Measurements from ENCODE around the gene TTL. TPM values are rescaled to one million over a fixed set of nuclear protein-coding genes. Genes with fewer than 3 reads are reported as not detected.

Gene TTL
- total RNA-seq, 6 experiments from 2014 or later: 48.4 to 65.1 (median 55.1) TPM

GRCh38 chr2:112539306-112539705 is 57.4 kb downstream of the TTL start:
- H3K36me3 Mint-ChIP-seq (ENCODE audit: low read depth): peaks cover 4% of the 10 kb centered on the region; the same call in 1 of the 2 replicates
- H3K4me1 Mint-ChIP-seq (ENCODE audit: low read depth): peaks cover 8% of the 10 kb centered on the region
- no peak for DNase-seq
- H3K9me3 Mint-ChIP-seq: no peaks in the 10 kb centered on the region
- no peak for TF ChIP-seq CTCF (IDR thresholded peaks at IDR 0.05)
- H3K4me3 Mint-ChIP-seq: no peak overlapping the region
- H3K27ac Mint-ChIP-seq: no peak overlapping the region
- no peaks in the 10 kb centered on the region for H3K27me3 Mint-ChIP-seq (ENCODE audit: insufficient read depth)

GRCh38 chr2:112540906-112541305 is 59.0 kb downstream of the TTL start:
- TF ChIP-seq CTCF (IDR thresholded peaks at IDR 0.05): no peak
- DNase-seq: no peak
- Mint-ChIP-seq H3K27me3 (ENCODE audit: insufficient read depth) (no peaks in the 10 kb centered on the region), H3K9me3 (no peaks in the 10 kb centered on the region), H3K36me3 (ENCODE audit: low read depth) (peaks cover 4% of the 10 kb centered on the region; the same call in 1 of the 2 replicates), H3K4me1 (ENCODE audit: low read depth) (peaks cover 16% of the 10 kb centered on the region), H3K4me3 (no peak overlapping the region), H3K27ac (no peak overlapping the region)

GRCh38 chr2:112541315-112542122 is 59.6 kb downstream of the TTL start:
- Mint-ChIP-seq H3K4me1 (ENCODE audit: low read depth) (peaks cover 16% of the 10 kb centered on the region), H3K4me3 (no peak overlapping the region), H3K27me3 (ENCODE audit: insufficient read depth) (no peaks in the 10 kb centered on the region), H3K27ac (no peak overlapping the region), H3K9me3 (no peaks in the 10 kb centered on the region), H3K36me3 (ENCODE audit: low read depth) (peaks cover 3% of the 10 kb centered on the region; the same call in 1 of the 2 replicates)
- DNase-seq: peak; percentile 2
- no peak for TF ChIP-seq CTCF (IDR thresholded peaks at IDR 0.05)

- H3K9me3 Mint-ChIP-seq: no peaks in the 10 kb centered on the region
- peaks cover 3% of the 10 kb centered on the region for H3K36me3 Mint-ChIP-seq (ENCODE audit: low read depth)
- H3K27ac Mint-ChIP-seq: no peak within 1 kb of the TSS
- no peak for TF ChIP-seq CTCF (IDR thresholded peaks at IDR 0.05)
- DNase-seq: peak; percentile 73
- H3K27me3 Mint-ChIP-seq (ENCODE audit: insufficient read depth): no peaks in the 10 kb centered on the region
- no peak within 1 kb of the TSS for H3K4me3 Mint-ChIP-seq
- peaks cover 16% of the 10 kb centered on the region for H3K4me1 Mint-ChIP-seq (ENCODE audit: low read depth)
Measured at GRCh38 chr2:112542123-112542983, 60.4 kb downstream of the TTL start, which contains the start of gene POLR1B. Gene POLR1B (plus strand): TSS chr2:112542465. CDS start chr2:112542495, 30 bp downstream.

GRCh38 chr2:112542984-112543661 is 61.2 kb downstream of the TTL start:
- no peak for DNase-seq
- TF ChIP-seq CTCF (IDR thresholded peaks at IDR 0.05): no peak
- H3K36me3 Mint-ChIP-seq (ENCODE audit: low read depth): peaks cover 5% of the 10 kb centered on the region

More at GRCh38 chr2:112542984-112543661, 61.2 kb downstream of the TTL start:
- peaks cover 16% of the 10 kb centered on the region for H3K4me1 Mint-ChIP-seq (ENCODE audit: low read depth)
- no peaks in the 10 kb centered on the region for H3K27me3 Mint-ChIP-seq (ENCODE audit: insufficient read depth)
- H3K9me3 Mint-ChIP-seq: no peaks in the 10 kb centered on the region
- no peak overlapping the region for H3K4me3 Mint-ChIP-seq
- no peak overlapping the region for H3K27ac Mint-ChIP-seq

Data from HFFc6 (cell line).